Measurements from ENCODE around the gene MAPK6.

The MAPK6 gene

GRCh38 chr15:52010633-52011595, 8.1 kb upstream of the MAPK6 start:
- DNase-seq (ENCODE audit: low spot score), result peak; percentile 90

GRCh38 chr15:52011711-52012144, 7.3 kb upstream of the MAPK6 start:
- no peak for DNase-seq (ENCODE audit: low spot score)

- no peak for DNase-seq (ENCODE audit: low spot score)
These were observed 6.8 kb upstream of the MAPK6 start for GRCh38 chr15:52012210-52012609.

GRCh38 chr15:52013151-52013791, 5.7 kb upstream of the MAPK6 start:
- peak; percentile 77 for DNase-seq (ENCODE audit: low spot score)

GRCh38 chr15:52014616-52015015, 4.4 kb upstream of the MAPK6 start:
- DNase-seq (ENCODE audit: low spot score), result no peak

GRCh38 chr15:52016316-52016715, 2.7 kb upstream of the MAPK6 start:
- DNase-seq (ENCODE audit: low spot score), result no peak

GRCh38 chr15:52018244-52018643, 775 bp upstream of the MAPK6 start:
- no peak for DNase-seq (ENCODE audit: low spot score)

GRCh38 chr15:52019394-52020220, 588 bp downstream of the MAPK6 start:
- peak; percentile 92 for DNase-seq (ENCODE audit: low spot score)

- DNase-seq (ENCODE audit: low spot score), result peak; percentile 40
These were observed 1.4 kb downstream of the MAPK6 start for GRCh38 chr15:52020221-52021085.

- DNase-seq (ENCODE audit: low spot score), result peak; percentile 96
These were observed 2.2 kb downstream of the MAPK6 start for GRCh38 chr15:52021128-52021671.

GRCh38 chr15:52021892-52022540, 3.0 kb downstream of the MAPK6 start:
- no peak for DNase-seq (ENCODE audit: low spot score)

- DNase-seq (ENCODE audit: low spot score), result no peak
These were observed 4.3 kb downstream of the MAPK6 start for GRCh38 chr15:52023169-52023922.

GRCh38 chr15:52028431-52029093, 9.5 kb downstream of the MAPK6 start:
- DNase-seq (ENCODE audit: low spot score), result no peak

- no peak for DNase-seq (ENCODE audit: low spot score)
These were observed 11.0 kb downstream of the MAPK6 start for GRCh38 chr15:52030010-52030409.

GRCh38 chr15:52031556-52031955, 12.5 kb downstream of the MAPK6 start:
- no peak for DNase-seq (ENCODE audit: low spot score)

GRCh38 chr15:52037889-52038505, 19.0 kb downstream of the MAPK6 start:
- DNase-seq (ENCODE audit: low spot score), result no peak

GRCh38 chr15:52039925-52040781, 21.1 kb downstream of the MAPK6 start:
- no peak for DNase-seq (ENCODE audit: low spot score)
